OCI-LY7 (cell line): ENCODE data around the gene SRGAP2B. TPM values are rescaled to one million over a fixed set of nuclear protein-coding genes. Genes with fewer than 3 reads are reported as not detected.
"Not testable (repeated sequence)": the region's sequence is repeated elsewhere in the genome, so short reads cannot be mapped to it uniquely, and the experiment has no call there.

ENCODE experiments used
- BruUV-seq: library from RNA; stranded (reverse); fragments of 400-500 nt; replicated peaks from 2 replicates; lab custom pipeline; 2021; lab: Mats Ljungman, UMichigan
- CTCF ChIA-PET: fragments of 300-600 bp; sonication (Branson Sonifier 250); formaldehyde crosslinking; loops from one replicate; lab custom pipeline; 2022; ENCODE audit warnings: antibody characterized with exemption; ENCODE audit not compliant: unreplicated experiment; lab: Charles Lee
- POLR2A ChIA-PET: fragments of 300-600 bp; sonication (Branson Sonifier 250); formaldehyde crosslinking; loops from one replicate; lab custom pipeline; 2022; ENCODE audit warnings: antibody characterized with exemption; lab: Charles Lee
- DNase-seq: peaks from one replicate; pipeline ENCODE4 v3.0.0-alpha.2; 2015; ENCODE audit warnings: low spot score
- H2AFZ ChIP-seq: fragments of 200-600 bp; sonication (generic), shearing (Covaris generic); 2 replicates; pipeline ENCODE4 v1.6.1; 2014; ENCODE audit warnings: mild to moderate bottlenecking, antibody characterized with exemption, low read length, moderate library complexity
- H3K27ac ChIP-seq: fragments of 200-600 bp; sonication (generic); 2 replicates; pipeline ENCODE4 v1.5.1; 2014; ENCODE audit warnings: mixed run types, low read depth, mild to moderate bottlenecking, moderate library complexity, low read length, inconsistent platforms; ENCODE audit not compliant: poor library complexity, severe bottlenecking
- H3K36me3 ChIP-seq: fragments of 200-600 bp; sonication (generic); 2 replicates; pipeline ENCODE4 v1.6.1; 2014; ENCODE audit warnings: mild to moderate bottlenecking, antibody characterized with exemption, low read length, moderate library complexity, mixed read lengths; ENCODE audit not compliant: insufficient read depth
- H3K4me1 ChIP-seq: fragments of 200-600 bp; sonication (generic); 2 replicates; pipeline ENCODE4 v1.5.1; 2014; ENCODE audit warnings: mild to moderate bottlenecking, low read length; ENCODE audit not compliant: insufficient read depth, poor library complexity, severe bottlenecking
- H3K4me2 ChIP-seq: fragments of 200-600 bp; sonication (generic); 2 replicates; pipeline ENCODE4 v1.6.1; 2014; ENCODE audit warnings: mild to moderate bottlenecking, low read length
- H3K4me3 ChIP-seq: fragments of 200-600 bp; sonication (generic); 2 replicates; pipeline ENCODE4 v1.5.1; 2014; ENCODE audit warnings: mild to moderate bottlenecking, low read depth, low read length; ENCODE audit not compliant: poor library complexity, severe bottlenecking
- H3K79me2 ChIP-seq: fragments of 200-600 bp; sonication (generic); 2 replicates; pipeline ENCODE4 v1.6.1; 2016; ENCODE audit warnings: low read depth, mild to moderate bottlenecking, low read length, moderate library complexity, mixed read lengths; ENCODE audit not compliant: insufficient read depth
- H3K9me2 ChIP-seq: fragments of 200-600 bp; sonication (generic); 2 replicates; pipeline ENCODE4 v1.6.1; 2016; ENCODE audit warnings: mild to moderate bottlenecking, low read length, mixed read lengths; ENCODE audit not compliant: insufficient read depth
- H3K9me3 ChIP-seq: fragments of 200-600 bp; sonication (generic); 2 replicates; pipeline ENCODE4 v1.6.1; 2014; ENCODE audit warnings: mild to moderate bottlenecking, mixed run types, low read length, mixed read lengths
- H4K20me1 ChIP-seq: fragments of 200-600 bp; sonication (generic); 2 replicates; pipeline ENCODE4 v1.6.1; 2014; ENCODE audit warnings: mild to moderate bottlenecking, antibody characterized with exemption, low read length, moderate library complexity, mixed read lengths; ENCODE audit not compliant: insufficient read depth
- intact Hi-C: fragments of 100-400 bp; cut with micrococcal nuclease; formaldehyde crosslinking; loops from one replicate; pipeline ENCODE4 v1.10.0; 2022; ENCODE audit not compliant: unreplicated experiment
- total RNA-seq, 2 experiments: library from RNA; depleted of rRNA in 1 of 2; stranded (reverse); fragments of >200 nt in 1 of 2; shearing (Covaris generic) in 1 of 2; gene quantifications; 2 replicates each; pipeline ENCODE4 v1.2.3, GENCODE V29; 2014 to 2022

SRGAP2B gene
- total RNA-seq, 2 experiments from 2014 or later = 22.1 to 36.5 TPM

GRCh38 chr1:144923640-144924039, 171.5 kb downstream of the SRGAP2B start:
- BruUV-seq, H3K36me3 ChIP-seq, H3K4me3 ChIP-seq, H3K79me2 ChIP-seq, H3K27ac ChIP-seq, DNase-seq, H3K9me3 ChIP-seq, H4K20me1 ChIP-seq, CTCF ChIA-PET, H2AFZ ChIP-seq, H3K4me2 ChIP-seq, POLR2A ChIA-PET, H3K9me2 ChIP-seq, H3K4me1 ChIP-seq, intact Hi-C loops: not testable (repeated sequence)

- POLR2A ChIA-PET, H3K36me3 ChIP-seq, H3K27ac ChIP-seq, H4K20me1 ChIP-seq, BruUV-seq, H3K9me2 ChIP-seq, intact Hi-C loops, H3K79me2 ChIP-seq, H3K4me3 ChIP-seq, DNase-seq, H3K4me1 ChIP-seq, CTCF ChIA-PET, H2AFZ ChIP-seq, H3K9me3 ChIP-seq, H3K4me2 ChIP-seq: not testable (repeated sequence)
Measured at GRCh38 chr1:144922785-144923184, 172.3 kb downstream of the SRGAP2B start.

- DNase-seq, H3K4me3 ChIP-seq, POLR2A ChIA-PET, intact Hi-C loops, H3K36me3 ChIP-seq, CTCF ChIA-PET, H3K4me2 ChIP-seq, H3K27ac ChIP-seq, H3K9me2 ChIP-seq, BruUV-seq, H2AFZ ChIP-seq, H3K9me3 ChIP-seq, H3K79me2 ChIP-seq, H4K20me1 ChIP-seq, H3K4me1 ChIP-seq: not testable (repeated sequence)
Measured at GRCh38 chr1:144919106-144919505, 176.0 kb downstream of the SRGAP2B start.

GRCh38 chr1:144918027-144918603, 177.0 kb downstream of the SRGAP2B start:
- H3K4me2 ChIP-seq, H3K27ac ChIP-seq, H3K9me3 ChIP-seq, DNase-seq, H3K4me3 ChIP-seq, POLR2A ChIA-PET, H3K36me3 ChIP-seq, BruUV-seq, H4K20me1 ChIP-seq, CTCF ChIA-PET, intact Hi-C loops, H3K4me1 ChIP-seq, H2AFZ ChIP-seq, H3K79me2 ChIP-seq, H3K9me2 ChIP-seq: not testable (repeated sequence)

- H3K9me2 ChIP-seq, H3K27ac ChIP-seq, POLR2A ChIA-PET, DNase-seq, H2AFZ ChIP-seq, H3K4me3 ChIP-seq, intact Hi-C loops, H3K4me2 ChIP-seq, CTCF ChIA-PET, H3K36me3 ChIP-seq, H3K79me2 ChIP-seq, BruUV-seq, H3K4me1 ChIP-seq, H3K9me3 ChIP-seq, H4K20me1 ChIP-seq: not testable (repeated sequence)
Measured at GRCh38 chr1:144917154-144918026, 177.7 kb downstream of the SRGAP2B start.

- H3K27ac ChIP-seq, H2AFZ ChIP-seq, H4K20me1 ChIP-seq, POLR2A ChIA-PET, DNase-seq, H3K4me1 ChIP-seq, BruUV-seq, H3K36me3 ChIP-seq, H3K4me2 ChIP-seq, H3K79me2 ChIP-seq, H3K4me3 ChIP-seq, H3K9me2 ChIP-seq, intact Hi-C loops, CTCF ChIA-PET, H3K9me3 ChIP-seq: not testable (repeated sequence)
Measured at GRCh38 chr1:144913977-144914734, 181.0 kb downstream of the SRGAP2B start.
